Kidney epithelial cell (primary cell): ENCODE data around the gene MPV17. TPM values are rescaled to one million over a fixed set of nuclear protein-coding genes. Genes with fewer than 3 reads are reported as not detected.
A peak's percentile ranks its signal among the peaks of the same experiment; 100 is the strongest.
"Not testable (repeated sequence)": the region's sequence is repeated elsewhere in the genome, so short reads cannot be mapped to it uniquely, and the experiment has no call there.

ENCODE experiments used
- DNase-seq: peaks from one replicate; pipeline ENCODE4 v3.0.0-alpha.2; 2010; ENCODE audit warnings: low read depth
- H3K27me3 ChIP-seq: 2 replicates; pipeline ENCODE4 v1.6.0; 2011; ENCODE audit warnings: low read length; ENCODE audit not compliant: control insufficient read depth, insufficient read depth
- H3K36me3 ChIP-seq: 2 replicates; pipeline ENCODE4 v1.5.1; 2011; ENCODE audit warnings: low read length; ENCODE audit not compliant: control insufficient read depth, insufficient read depth
- H3K4me3 ChIP-seq: 2 replicates; pipeline ENCODE4 v1.5.1; 2011; ENCODE audit warnings: low read depth, mild to moderate bottlenecking, control low read depth, low read length
- total RNA-seq: library from RNA; depleted of rRNA; stranded (reverse); fragments of >200 nt; gene quantifications from 2 replicates; pipeline ENCODE4 v1.2.3, GENCODE V29; 2015
- TF ChIP-seq, protein P1 (sequence below): IDR thresholded peaks from 2 replicates; pipeline ENCODE4 v1.5.1; 2011; ENCODE audit warnings: mild to moderate bottlenecking, moderate library complexity, low read length, control low read depth, inconsistent platforms; ENCODE audit not compliant: insufficient read depth, poor library complexity, severe bottlenecking

Gene MPV17
- total RNA-seq, 1 donor from 2014 or later: 105 TPM

DNA sequence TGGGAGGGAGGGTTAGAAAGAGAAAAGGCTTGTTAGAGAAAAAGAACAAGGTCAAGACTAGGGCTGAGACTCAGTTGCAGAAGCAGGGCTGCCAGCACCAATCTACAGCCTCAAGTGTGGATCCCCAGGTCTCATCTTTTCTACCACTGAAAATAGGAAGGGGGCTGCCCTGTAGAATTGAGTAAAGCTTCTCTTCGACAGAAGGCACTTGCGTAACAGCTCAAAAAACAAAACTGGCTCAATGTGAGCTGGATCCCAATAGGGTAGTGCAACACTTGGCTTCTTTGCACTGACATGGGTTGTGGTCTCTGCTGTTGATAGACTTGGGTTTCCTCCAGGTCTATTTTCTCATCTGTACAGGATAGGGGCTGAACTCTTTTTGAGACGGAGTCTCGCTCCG is 1.8 kb upstream of the MPV17 start:
- Histone ChIP-seq H3K36me3 (peaks cover 3% of the 10 kb centered on the region), H3K4me3 (no peak overlapping the region), H3K27me3 (no peaks in the 10 kb centered on the region)
- no peak for DNase-seq
- TF ChIP-seq, protein P1, sequence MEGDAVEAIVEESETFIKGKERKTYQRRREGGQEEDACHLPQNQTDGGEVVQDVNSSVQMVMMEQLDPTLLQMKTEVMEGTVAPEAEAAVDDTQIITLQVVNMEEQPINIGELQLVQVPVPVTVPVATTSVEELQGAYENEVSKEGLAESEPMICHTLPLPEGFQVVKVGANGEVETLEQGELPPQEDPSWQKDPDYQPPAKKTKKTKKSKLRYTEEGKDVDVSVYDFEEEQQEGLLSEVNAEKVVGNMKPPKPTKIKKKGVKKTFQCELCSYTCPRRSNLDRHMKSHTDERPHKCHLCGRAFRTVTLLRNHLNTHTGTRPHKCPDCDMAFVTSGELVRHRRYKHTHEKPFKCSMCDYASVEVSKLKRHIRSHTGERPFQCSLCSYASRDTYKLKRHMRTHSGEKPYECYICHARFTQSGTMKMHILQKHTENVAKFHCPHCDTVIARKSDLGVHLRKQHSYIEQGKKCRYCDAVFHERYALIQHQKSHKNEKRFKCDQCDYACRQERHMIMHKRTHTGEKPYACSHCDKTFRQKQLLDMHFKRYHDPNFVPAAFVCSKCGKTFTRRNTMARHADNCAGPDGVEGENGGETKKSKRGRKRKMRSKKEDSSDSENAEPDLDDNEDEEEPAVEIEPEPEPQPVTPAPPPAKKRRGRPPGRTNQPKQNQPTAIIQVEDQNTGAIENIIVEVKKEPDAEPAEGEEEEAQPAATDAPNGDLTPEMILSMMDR: no peak

DNA sequence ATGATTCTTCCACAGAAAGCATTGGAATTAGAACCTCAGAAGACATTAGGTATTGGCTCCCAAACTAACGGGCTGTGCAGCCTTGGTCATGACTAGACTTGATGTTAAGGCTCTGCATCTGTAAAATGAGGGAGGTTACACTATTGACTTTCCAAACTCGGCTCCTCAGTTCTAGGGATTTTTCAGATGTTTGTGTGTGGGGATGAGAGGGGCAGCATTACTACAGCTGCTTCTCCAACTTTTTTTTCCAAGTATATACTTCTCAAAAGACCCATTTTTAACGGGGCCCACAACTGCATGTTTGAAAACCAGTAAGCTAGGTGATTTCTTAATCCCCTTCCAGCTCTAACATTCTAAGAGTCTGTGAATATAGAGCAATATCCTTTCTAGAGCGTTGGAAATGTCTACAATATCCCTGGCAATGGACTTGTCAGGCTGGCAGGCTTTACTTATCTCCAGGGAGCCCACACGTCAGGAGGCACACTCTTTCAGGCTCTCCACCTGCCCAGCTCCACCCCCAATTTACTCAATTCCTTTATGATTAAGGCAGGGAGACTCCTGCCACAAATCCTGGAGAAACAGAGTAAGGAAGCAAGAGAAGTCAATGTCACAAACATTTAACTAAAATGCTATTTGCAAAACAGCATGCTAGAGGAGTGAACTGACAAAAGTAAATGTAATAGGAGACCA is 844 bp upstream of the MPV17 start:
- TF ChIP-seq, protein P1: no peak
- Histone ChIP-seq H3K4me3 (peak overlapping the region; percentile 90), H3K36me3 (peaks cover 1% of the 10 kb centered on the region), H3K27me3 (no peaks in the 10 kb centered on the region)
- no peak for DNase-seq

DNA sequence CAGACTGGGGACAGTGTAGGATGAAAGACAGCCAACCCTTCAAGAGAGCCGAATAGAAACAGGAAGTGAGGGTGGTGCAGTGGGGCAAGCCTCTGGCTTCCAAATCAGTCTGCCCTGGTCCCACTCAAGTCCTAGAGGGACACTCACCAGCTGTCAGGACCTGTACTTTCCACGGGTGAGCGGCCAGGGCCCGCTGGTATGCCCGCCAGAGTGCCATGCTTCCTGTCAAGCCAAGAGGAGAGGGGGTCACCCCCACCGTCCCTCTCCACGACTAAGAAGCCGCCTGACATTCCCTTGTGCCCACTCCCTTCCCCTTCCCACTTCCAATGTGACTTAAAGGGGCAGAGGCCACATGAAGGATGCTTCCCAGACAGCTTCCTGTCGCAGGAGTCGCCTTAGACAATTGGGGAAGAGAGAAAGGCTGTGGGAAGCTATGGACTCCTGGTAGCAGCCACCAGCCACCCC is 564 bp downstream of the MPV17 start:
- peaks cover 1% of the 10 kb centered on the region for H3K36me3 ChIP-seq
- H3K27me3 ChIP-seq: no peaks in the 10 kb centered on the region
- TF ChIP-seq, protein P1: no peak
- peak overlapping the region; percentile 90 for H3K4me3 ChIP-seq
- DNase-seq: no peak

DNA sequence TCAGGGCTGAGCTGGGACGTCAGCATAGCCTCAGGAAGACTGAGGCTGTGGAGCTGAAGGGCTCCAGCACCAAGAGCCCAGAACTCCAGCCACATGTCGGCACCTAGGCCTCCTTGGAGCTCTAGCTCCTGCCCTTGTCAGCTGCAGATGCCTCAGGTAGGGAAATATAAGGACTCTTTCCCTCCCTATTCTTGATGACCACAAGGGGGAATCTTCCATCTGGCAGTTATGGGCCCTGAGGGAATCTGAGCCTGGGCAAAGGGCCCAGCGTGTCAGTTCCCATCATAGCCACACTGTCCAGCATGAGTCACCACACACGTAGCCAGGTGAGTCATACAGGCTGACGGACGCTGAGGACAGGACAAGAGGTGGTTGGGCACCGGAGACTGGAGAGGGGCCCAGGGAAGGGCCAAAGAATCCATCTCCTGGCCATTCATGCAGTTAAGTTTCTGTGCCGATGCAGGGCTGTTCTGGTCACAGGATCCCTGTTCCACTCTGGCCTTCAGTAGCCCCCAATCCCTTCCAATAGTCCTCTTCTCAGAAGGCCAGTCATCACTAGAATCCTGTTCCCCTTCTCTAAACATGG is 1.8 kb downstream of the MPV17 start:
- peak; percentile 97 for DNase-seq
- Histone ChIP-seq H3K36me3 (no peaks in the 10 kb centered on the region), H3K27me3 (no peaks in the 10 kb centered on the region), H3K4me3 (no peak overlapping the region)
- TF ChIP-seq, protein P1: peak; percentile 61

DNA sequence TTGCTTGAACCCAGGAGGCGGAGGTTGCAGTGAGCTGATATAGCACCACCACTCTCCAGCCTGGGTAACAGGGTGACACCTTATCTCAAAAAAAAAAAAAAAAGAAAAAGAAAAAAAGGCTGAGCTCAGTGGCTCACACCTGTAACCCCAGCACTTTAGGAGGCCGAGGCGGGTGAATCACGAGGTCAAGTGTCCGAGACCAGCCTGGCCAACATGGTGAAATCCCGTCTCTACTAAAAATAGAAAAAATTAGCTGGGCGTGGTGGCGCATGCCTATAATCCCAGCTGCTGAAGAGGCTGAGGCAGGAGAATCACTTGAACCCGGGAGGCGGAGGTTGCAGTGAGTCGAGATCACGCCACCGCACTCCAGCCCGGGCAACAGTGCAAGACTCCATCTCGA is 3.1 kb downstream of the MPV17 start:
- H3K36me3 ChIP-seq, DNase-seq, H3K4me3 ChIP-seq, H3K27me3 ChIP-seq: not testable (repeated sequence)

DNA sequence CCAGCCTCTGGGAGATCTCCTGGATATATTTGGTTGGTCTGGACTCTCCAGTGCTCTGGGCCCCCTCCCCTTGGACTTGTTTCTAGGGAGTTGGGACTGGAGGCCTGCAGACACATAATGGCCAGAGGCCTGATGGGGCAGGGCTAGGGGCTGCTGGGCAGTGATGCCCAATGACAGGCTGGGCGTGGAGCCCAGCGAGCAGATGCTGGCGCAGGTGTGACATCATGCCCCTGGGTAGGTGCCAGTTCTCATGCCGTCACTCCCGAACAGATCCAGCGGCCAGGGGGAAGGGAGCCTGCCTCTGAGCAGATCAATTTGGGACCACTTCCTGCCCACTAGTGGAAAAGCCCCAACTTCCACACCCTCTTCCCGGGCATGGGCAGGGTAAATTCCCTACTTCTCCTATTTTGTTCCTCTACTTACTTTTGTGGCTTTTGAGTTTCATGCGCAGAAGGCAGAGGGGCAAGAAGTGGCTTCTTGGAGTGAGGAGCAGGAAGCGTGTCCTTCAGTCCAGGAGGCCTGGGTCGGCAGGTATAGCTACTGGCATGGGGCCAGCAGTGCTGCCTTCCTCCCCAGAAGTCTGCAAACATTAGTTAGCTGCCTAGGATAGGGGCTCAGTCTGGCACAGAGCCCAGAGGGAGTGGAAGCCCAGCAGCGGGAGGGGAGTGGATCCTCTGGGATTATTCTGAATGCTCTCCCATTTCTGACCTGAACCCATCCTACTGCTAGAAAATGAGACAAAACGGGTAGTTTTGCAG is 6.1 kb downstream of the MPV17 start:
- DNase-seq: no peak
- Histone ChIP-seq H3K36me3 (peaks cover 2% of the 10 kb centered on the region), H3K27me3 (no peaks in the 10 kb centered on the region), H3K4me3 (no peak overlapping the region)
- TF ChIP-seq, protein P1: no peak
